HG03432 (cell line): Measurements from ENCODE around the gene MYCL.

Experiments used
- ATAC-seq: cut with Tn5 transposase; IDR thresholded peaks from one replicate; pipeline ENCODE4 v1.9.1; 2021; ENCODE audit warnings: mild to moderate bottlenecking, moderate library complexity; ENCODE audit not compliant: unreplicated experiment

MYCL gene

GRCh38 chr1:39901714-39902459 lies at the start of gene MYCL:
TSS of gene MYCL (minus strand) at chr1:39901917. CDS start at chr1:39901434, 483 bp downstream.
- ATAC-seq: peak; percentile 70

- ATAC-seq: no peak
These were observed 48.2 kb upstream of the MYCL start for GRCh38 chr1:39949891-39950290.

- no peak for ATAC-seq
These were observed 45.5 kb upstream of the MYCL start for GRCh38 chr1:39947260-39947659.

GRCh38 chr1:39946216-39946615 lies 44.5 kb upstream of the MYCL start:
- ATAC-seq: no peak

- no peak for ATAC-seq
These were observed 42.8 kb upstream of the MYCL start for GRCh38 chr1:39944410-39945112.

GRCh38 chr1:39943471-39944290 lies 42.0 kb upstream of the MYCL start:
- no peak for ATAC-seq

GRCh38 chr1:39940980-39941871 lies 39.5 kb upstream of the MYCL start:
- no peak for ATAC-seq

GRCh38 chr1:39940253-39940652 lies 38.5 kb upstream of the MYCL start:
- ATAC-seq: no peak

GRCh38 chr1:39938856-39939255 lies 37.1 kb upstream of the MYCL start:
- no peak for ATAC-seq

GRCh38 chr1:39936724-39937491 lies 35.2 kb upstream of the MYCL start:
- ATAC-seq: no peak

- ATAC-seq: no peak
These were observed 32.5 kb upstream of the MYCL start for GRCh38 chr1:39933956-39934941.

- ATAC-seq: no peak
These were observed 27.3 kb upstream of the MYCL start for GRCh38 chr1:39928809-39929587.

- ATAC-seq: no peak
These were observed 25.8 kb upstream of the MYCL start for GRCh38 chr1:39927538-39927937.

- no peak for ATAC-seq
These were observed 25.1 kb upstream of the MYCL start for GRCh38 chr1:39926820-39927219.

GRCh38 chr1:39926343-39926793 lies 24.7 kb upstream of the MYCL start:
- no peak for ATAC-seq

- no peak for ATAC-seq
These were observed 24.1 kb upstream of the MYCL start for GRCh38 chr1:39925721-39926342.

- no peak for ATAC-seq
These were observed 20.6 kb upstream of the MYCL start for GRCh38 chr1:39922251-39922688.
